Stimulated activated CD4-positive, alpha-beta T cell treated with anti-CD3 and anti-CD28 coated beads, TNF-alpha, amount 100 ng/mL, for 48 hours (primary cell): ENCODE data around the gene AHRR.
"Not testable (repeated sequence)": the region's sequence is repeated elsewhere in the genome, so short reads cannot be mapped to it uniquely, and the experiment has no call there.

ENCODE experiments used
- DNase-seq, 3 donors: peaks; one replicate each; pipeline ENCODE4 v3.0.0-alpha.2; 2020; ENCODE audit warnings: low read depth in 3 of 3

The AHRR gene

GRCh38 chr5:458547-459353 lies 137.2 kb downstream of the AHRR start:
- DNase-seq = peak in 2 of 3 donors; percentile 53 to 67

DNA sequence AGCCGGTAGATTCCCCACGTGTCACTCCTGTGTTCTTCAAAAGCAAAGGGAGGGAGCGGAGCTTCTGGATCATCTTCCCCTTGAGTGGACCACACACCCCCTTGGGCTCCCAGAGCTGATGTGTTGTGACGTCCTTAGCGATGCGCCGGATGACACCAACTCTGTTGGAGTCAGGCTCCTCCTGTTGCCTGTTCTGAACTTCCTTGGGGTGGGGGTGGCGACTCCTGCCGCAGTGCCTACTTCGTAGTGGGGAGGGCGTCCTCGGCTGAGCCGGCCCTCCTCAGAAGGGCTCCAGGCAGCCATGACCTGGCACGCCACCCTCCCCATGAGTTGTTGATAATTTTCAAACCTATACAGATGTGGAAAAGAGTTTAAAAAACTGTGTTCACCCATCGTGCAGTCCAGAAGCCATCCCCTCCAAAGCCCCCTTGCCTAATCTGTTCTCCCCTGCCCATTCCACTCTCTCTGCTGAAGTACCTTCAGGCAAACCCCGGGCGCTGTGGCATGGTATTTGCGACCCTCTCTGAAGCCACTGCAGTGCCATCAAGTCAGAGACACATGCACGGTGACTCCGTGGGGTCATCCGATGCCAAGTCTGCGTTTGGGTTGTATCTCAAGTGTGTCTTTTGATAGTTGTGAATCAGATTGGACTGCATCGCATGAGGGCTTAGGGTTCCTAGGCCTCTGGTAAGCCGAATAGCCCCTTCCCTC lies 138.2 kb downstream of the AHRR start:
- DNase-seq = no peak

GRCh38 chr5:460273-460625 lies 138.7 kb downstream of the AHRR start:
- no peak for DNase-seq

DNA sequence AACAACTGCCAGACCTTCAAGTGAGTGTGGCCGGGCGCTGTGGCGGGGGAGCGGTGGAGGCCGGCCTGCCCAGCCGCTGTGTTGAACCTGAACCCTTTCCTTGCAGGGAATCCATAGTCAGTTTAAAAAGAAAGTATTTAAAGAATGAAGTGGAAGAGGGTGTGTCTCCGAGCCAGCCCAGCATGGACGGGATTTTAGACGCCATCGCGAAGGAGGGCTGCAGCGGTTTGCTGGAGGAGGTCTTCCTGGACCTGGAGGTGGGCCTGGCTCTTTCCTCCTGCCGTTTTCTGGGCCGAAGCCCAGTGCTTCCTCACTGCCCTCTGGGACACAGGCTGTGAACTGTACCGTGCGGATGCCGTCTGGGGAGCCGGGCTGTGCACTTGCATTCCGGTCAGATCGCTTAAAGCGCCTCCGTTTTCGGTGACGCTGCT lies 140.6 kb downstream of the AHRR start:
- DNase-seq = no peak

GRCh38 chr5:463301-463700 lies 141.8 kb downstream of the AHRR start:
- DNase-seq = no peak

- no peak for DNase-seq
Observed at GRCh38 chr5:463952-464351, 142.4 kb downstream of the AHRR start.

- DNase-seq = no peak
Observed at GRCh38 chr5:464446-464842, 142.9 kb downstream of the AHRR start.

DNA sequence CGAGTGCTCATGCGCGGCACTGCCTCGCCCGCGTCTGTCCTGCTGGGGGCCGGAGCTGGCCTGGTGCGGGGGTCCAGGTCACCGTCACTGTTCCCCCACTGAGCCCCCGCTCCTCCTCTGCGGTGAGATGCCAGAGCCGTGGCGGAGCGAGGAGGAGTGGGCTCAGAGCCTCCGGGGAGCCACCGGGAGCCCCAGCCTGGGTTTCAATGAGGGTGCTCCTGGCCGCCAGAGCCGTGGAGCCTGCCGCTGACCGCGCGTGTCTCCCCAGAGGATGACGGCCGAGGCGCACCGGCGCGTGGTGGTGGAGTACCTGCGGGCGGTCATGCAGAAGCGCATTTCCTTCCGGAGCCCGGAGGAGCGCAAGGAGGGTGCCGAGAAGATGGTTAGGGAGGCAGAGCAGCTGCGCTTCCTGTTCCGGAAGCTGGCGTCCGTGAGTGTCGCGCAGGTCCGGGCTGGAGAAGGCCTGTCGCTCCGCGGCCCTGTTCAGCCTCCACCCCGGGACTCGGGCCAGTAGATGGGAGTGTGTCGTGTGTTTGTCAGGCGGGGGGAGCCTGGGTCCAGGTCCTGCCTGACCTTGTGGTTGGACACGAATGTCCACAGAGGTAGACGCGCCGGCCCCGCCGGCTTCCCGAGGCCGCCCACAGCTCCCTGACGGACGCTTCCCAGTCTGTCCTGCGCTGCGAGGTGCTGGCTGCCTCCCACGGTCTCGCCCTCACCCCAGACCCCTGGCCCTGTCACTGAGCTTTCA lies 143.5 kb downstream of the AHRR start:
- no peak for DNase-seq

DNA sequence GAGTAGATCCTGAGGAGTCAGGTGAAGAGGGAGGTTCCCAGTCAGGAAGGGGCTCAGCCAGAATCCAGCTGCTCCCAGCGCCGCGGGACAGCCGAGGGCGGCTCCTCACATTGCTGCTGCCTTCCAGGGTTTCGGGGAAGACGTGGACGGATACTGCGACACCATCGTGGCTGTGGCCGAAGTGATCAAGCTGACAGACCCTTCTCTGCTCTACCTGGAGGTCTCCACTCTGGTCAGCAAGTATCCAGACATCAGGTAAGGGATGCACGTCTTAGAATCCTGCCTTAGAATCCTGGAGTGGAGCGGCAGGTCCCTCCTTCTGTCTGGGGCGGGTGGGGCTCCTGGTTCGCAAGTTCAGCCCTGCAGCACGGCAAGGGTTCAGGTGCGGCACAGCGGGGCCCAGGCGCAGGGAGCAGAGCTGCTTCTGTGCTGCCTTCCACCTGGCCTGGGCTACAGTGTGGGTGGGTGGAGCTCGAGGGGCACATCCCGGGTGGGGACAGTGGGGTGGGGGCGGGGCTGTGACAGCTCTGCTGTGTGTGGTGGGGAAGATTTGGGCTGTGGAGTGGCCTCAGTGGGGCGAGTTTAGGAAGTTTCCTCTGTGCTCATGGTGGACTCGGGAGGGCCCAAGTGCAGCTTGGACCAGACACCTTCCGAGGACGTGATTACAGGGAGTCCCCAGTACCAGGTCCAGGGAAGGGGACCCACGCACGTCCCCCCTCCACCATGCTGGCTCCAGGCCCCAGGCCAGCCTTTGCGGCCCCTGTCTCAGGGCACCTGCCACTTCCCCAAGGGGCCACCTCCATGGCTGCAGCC lies 144.3 kb downstream of the AHRR start:
- no peak for DNase-seq

- no peak for DNase-seq
Observed at GRCh38 chr5:466661-467310, 145.3 kb downstream of the AHRR start.

DNA sequence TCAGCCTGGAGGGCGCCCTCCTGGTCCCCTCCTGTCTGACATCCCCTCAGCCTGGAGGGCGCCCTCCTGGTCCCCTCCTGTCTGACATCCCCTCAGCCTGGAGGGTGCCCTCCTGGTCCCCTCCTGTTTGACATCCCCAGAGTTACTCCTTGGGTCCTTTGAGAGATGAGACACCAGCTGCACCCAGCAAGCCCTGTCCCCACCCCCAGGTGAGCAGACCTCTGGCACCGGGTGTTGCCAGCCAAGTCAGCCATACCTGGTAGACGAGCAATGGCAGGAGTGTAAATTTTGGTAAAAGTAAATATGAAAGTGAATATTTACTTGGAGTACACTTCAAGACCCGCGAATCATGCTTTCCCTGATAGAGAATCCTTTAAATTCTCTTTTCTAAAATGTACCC lies 146.9 kb downstream of the AHRR start:
- no peak for DNase-seq

DNA sequence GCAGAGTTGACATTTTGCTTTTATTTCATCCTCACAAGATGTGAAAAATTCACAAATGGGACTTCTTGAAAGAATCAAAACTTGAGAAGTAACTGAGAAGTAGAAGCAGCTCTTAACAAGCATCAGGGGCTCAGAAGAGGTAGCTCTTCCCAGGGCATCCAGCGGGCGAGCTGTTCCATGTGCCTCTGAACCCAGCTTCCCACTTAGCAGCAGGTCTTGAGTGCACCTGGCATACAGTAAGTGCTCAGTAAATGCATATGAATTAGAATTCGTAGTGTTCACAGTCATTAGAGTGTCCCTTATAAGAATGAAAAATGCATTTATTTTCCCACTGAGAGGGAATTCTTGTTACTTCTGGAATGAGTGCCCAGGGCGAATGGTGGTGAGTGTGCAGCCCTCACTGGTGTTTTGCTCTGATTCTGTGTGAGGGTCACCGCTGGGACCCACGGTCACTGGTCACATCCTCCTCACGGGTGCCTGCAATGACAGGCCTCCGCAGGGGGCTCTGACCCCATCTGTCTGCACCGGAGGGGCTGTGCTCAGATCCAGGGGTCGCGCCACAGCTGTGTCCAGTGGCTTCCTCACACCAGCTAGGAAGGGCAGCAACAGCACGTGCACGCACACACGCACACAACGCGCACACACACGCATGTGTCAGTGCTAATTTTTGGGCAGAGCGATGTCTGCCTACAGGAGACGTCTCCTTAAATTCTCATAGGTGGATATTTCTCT lies 148.4 kb downstream of the AHRR start:
- no peak for DNase-seq

DNA sequence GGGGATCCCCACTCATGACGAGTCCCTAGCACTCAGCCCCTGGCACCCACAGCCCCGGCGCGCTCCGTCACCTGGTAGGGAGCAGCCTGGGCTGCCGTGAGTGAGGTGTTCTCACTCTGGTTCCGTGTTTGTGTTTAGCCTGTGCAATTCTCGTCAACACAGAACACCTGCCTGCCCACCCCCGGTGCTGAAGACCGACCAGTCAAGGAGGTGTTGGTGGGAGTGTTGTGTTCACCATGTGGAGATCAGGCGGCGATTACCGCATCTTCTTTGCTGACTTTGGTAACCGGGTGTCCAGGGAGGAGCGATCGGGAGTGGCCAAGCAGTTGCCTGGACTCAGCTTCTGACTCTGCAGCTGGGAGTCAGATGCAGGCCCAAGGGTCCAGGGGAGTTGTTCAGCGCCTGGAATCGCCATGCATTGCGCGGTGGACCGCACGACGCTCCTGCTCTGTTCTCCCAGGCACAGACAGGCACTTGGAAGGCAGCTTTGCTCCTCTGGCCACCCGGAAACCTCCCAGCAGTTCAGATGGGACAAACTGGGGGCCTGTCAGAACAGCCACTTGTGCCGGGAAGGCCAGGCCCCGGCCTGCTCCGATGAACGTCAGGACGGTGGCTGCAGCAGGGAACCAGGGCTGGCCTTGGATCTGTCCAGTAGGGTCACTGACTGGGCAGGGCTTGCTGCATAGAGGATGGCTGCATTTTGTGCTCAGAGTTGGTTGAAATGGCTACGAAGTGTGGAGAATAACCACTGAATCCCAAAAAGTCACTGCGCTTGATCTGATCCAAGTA lies 149.6 kb downstream of the AHRR start:
- no peak for DNase-seq

GRCh38 chr5:471750-472058 lies 150.2 kb downstream of the AHRR start:
- DNase-seq = no peak

DNA sequence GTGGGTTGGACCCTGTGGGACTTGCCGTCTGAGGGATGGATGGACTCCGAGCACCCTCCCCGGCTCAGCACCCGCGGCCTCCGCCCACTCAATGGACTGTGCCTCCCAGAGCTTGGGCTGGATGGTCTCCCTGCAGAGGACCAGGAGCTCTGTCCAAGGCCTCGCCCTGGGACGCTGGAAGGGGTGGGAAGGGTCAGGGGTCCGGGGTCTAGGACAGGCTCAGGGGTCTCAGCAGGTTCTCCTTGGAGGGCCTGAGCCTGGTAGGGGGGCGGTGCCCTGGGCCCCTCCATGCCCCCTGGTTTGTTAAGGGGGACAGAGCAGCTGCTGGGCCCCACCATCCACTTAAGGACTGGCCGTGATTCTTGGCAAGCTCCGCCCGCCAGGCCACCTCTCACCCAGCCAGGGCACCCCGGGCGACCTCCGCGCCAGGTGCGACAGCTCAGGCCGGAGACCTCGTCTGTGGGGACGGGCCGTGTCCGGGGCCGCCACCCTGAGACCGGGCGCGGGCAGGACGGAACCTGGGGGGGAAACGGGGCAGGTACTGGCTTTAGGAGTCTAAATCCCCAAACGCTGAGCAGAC lies 150.7 kb downstream of the AHRR start:
- DNase-seq = no peak

DNA sequence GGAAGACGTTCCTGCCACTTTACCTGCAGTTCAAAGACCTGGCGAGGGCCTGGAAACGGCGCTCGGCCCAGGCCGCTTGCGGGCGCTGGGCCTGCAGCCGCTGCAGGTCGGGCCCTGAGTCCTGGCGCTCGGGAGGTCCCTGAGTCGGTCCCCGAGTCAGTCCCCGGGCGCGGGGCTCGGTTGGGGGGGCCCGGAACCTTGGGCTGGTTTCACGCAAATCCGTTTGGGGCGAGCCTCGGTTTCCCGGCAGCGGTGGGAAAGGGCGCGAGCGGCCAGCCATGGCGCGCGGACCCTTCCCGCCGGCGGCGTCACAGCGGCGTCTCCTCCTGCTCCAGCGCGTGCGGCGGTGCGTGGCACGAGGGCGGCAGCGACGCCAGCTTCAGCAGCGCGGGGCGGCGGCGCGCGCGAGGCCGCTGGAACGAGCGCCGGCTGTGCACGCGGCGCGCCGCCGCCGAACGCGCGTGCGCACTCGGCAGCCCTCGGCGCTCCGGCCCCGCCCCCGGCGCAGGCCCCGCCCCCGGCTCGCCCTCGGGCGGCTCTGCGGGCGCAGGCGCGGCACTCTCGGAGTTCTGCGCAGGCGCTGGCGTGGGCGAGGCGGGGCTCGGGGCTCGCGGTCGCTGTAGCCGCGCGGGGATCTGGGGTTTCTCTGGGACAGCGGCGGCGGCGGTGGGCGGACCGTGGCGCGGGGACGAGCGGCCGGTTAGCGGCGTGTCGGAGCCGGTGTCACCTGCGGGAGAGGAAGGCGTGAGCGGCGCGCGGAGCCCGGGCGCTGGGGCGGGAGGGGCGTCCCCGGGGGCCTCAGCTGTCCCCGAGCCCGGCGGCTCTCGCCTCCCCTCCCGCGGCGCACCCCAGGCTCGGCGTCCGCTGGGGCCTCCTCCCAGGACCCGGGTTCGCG lies 151.4 kb downstream of the AHRR start:
- peak; percentile 78 to 90 (median 81) for DNase-seq

DNA sequence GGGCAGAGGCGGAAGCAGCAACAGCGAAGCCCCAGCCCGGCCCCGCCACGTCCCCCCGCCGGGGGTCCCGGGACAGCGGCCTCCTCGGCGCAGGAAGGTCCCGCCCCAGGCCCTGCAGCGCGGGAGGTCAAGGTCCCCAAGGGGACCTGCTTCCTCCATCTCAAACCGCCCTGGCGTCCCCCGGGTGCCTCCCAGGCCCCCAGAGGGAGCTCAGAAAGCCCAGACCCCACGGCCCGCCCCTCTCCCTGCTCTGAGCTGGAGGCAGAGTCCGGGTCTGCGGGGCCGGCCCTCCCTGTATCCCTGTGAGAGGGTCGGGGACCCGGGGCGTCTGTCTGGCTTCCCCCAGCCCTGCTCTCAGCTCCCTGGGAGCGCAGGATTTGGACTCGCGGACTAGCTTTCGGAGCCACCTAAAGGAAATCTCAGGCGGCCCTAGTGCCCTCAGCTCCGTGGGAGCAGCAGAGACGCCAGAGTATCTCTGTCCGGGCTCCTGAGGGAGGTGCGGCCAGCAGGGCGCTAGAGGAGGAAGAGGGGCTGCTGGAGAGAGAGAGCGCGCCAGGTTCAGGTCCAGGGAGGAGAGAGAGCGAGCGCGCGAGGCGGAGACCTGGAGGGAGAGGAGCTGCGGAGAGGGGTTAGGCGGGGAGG lies 152.2 kb downstream of the AHRR start:
- DNase-seq = no peak

GRCh38 chr5:474232-474839 lies 152.8 kb downstream of the AHRR start:
- DNase-seq = not testable (repeated sequence)
